Psoas muscle (tissue), 8 donors: ENCODE results near the gene ATP6V1C2. TPM values are rescaled to one million over a fixed set of nuclear protein-coding genes. Genes with fewer than 3 reads are reported as not detected.

Experiments used
- ATAC-seq, 4 donors: fragments of 200-7000 bp; cut with Tn5 transposase; one replicate each; pipeline ENCODE4 v1.9.1; 2020; ENCODE audit warnings: moderate library complexity in 3 of 4, mild to moderate bottlenecking in 2 of 4
- DNase-seq, 2 donors: peaks; one replicate each; pipeline ENCODE4 v3.0.0-alpha.2; 2020
- H3K27ac ChIP-seq: fragments of 200-600 bp; one replicate; pipeline ENCODE4 v1.8.0; 2022
- H3K27me3 ChIP-seq, 3 donors: fragments of 200-600 bp in 1 of 3; one replicate each; pipeline versions ENCODE4 v1.6.1 to v1.8.0; 2013 to 2022; ENCODE audit warnings: low read length in 2 of 3, mild to moderate bottlenecking in 2 of 3, moderate library complexity in 1 of 3; ENCODE audit not compliant: insufficient read depth in 3 of 3
- H3K36me3 ChIP-seq, 2 donors: fragments of 200-600 bp in 1 of 2; one replicate each; pipeline versions ENCODE4 v1.6.1 to v1.8.0; 2013 to 2022; ENCODE audit warnings: low read depth in 1 of 2, mild to moderate bottlenecking in 1 of 2, moderate library complexity in 1 of 2; ENCODE audit not compliant: insufficient read depth in 1 of 2
- H3K4me1 ChIP-seq: fragments of 200-600 bp; one replicate; pipeline ENCODE4 v1.8.0; 2022
- H3K4me3 ChIP-seq: fragments of 200-600 bp; one replicate; pipeline ENCODE4 v1.8.0; 2022; ENCODE audit warnings: mild to moderate bottlenecking
- H3K9me3 ChIP-seq: fragments of 200-600 bp; one replicate; pipeline ENCODE4 v1.8.0; 2022
- CTCF ChIP-seq: fragments of 200-600 bp; IDR thresholded peaks from one replicate; pipeline ENCODE4 v1.8.0; 2022; ENCODE audit warnings: antibody characterized with exemption
- WGBS, 3 donors: extraction: QIAGEN DNeasy Blood & Tissue Kit; methylation state at CpG; one replicate each; pipeline versions ENCODE4 v1.1.6 to v1.1.7; 2013; 5-methylcytosine and 5-hydroxymethylcytosine counted together
- intact Hi-C, 2 donors: fragments of 100-400 bp; cut with DNase I; formaldehyde crosslinking; loops; one replicate each; pipeline versions ENCODE4 v1.11.0 to v1.14.2; 2022
- polyA plus RNA-seq, 3 donors: library from polyadenylated mRNA; stranded (reverse); fragments of 200-250 nt; gene quantifications; one replicate each; pipeline ENCODE4 v1.2.3, GENCODE V29; 2013
- total RNA-seq, 4 donors: library from RNA; stranded (reverse); fragmentation: NEBNext Ultra II Directional in 2 of 4; extraction: Animal tissue kit (Norgen Biotek cat#: 25700) in 2 of 4; gene quantifications; one replicate each; pipeline versions ENCODE4 v1.2.1 to v1.2.4, GENCODE V29; 2021 to 2023
- donor health status: healthy with polysubstance abuse.
- donor health status: DM: no; HTN: no; CAD: no; lungs with moderate emphysema.
- donor health status: Bipolar disorder and iron deficiency.
- donor health status: healthy.
- donor health status: DM: yes; HTN: yes; CAD: no.
- donor health status: DM: no; HTN: no; CAD: no.
- donor health status: DM: no; HTN: no; CAD: no.
- donor health status: DM: yes; HTN: yes; CAD: no.

The ATP6V1C2 gene
- total and polyA plus RNA-seq, 7 donors, result 0.11 to 0.70 (median 0.25) TPM

- H3K4me1 ChIP-seq, result peaks cover 6% of the 10 kb centered on the region
- WGBS, 3 donors, result 53 to 66% (median 63%) methylated on average over 7 of the region's 7 CpGs
These were observed 1.1 kb upstream of the ATP6V1C2 start for GRCh38 chr2:10720306-10720705.

GRCh38 chr2:10720947-10721395 is 459 bp upstream of the ATP6V1C2 start:
- 5 to 7% (median 5%) methylated on average over 29 to 39 of the region's 39 CpGs for WGBS, 3 donors
- intact Hi-C loops, result no loop called here
- Histone ChIP-seq H3K36me3 (no peaks in the 10 kb centered on the region), H3K27me3 (peaks cover 0 to 64% (median 14%) of the 10 kb centered on the region in 3 donors), H3K4me1 (peaks cover 6% of the 10 kb centered on the region), H3K9me3 (no peaks in the 10 kb centered on the region), H3K4me3 (peak overlapping the region; percentile 59), H3K27ac (no peak overlapping the region)
- DNase-seq (no peak), ATAC-seq (no peak)
- TF ChIP-seq CTCF, result no peak

More at GRCh38 chr2:10720306-10720705, 1.1 kb upstream of the ATP6V1C2 start:
- Histone ChIP-seq H3K27ac (no peak overlapping the region), H3K27me3 (peaks cover 0 to 57% (median 12%) of the 10 kb centered on the region in 3 donors), H3K36me3 (no peaks in the 10 kb centered on the region), H3K4me3 (no peak overlapping the region), H3K9me3 (no peaks in the 10 kb centered on the region)
- ATAC-seq, result no peak
- TF ChIP-seq CTCF, result no peak
- DNase-seq, result no peak
- intact Hi-C loops, result no loop called here

GRCh38 chr2:10722252-10722825 is 909 bp downstream of the ATP6V1C2 start:
- no peak for DNase-seq
- peak overlapping the region; percentile 59 for H3K4me3 ChIP-seq
- intact Hi-C loops, result no loop called here
- TF ChIP-seq CTCF, result no peak
- no peaks in the 10 kb centered on the region for H3K36me3 ChIP-seq
- ATAC-seq, result no peak
- H3K27me3 ChIP-seq, result peaks cover 0 to 73% (median 14%) of the 10 kb centered on the region in 3 donors
- H3K27ac ChIP-seq, result no peak overlapping the region
- H3K9me3 ChIP-seq, result no peaks in the 10 kb centered on the region
- WGBS, 3 donors, result 15 to 16% (median 15%) methylated on average over 7 of the region's 7 CpGs
- peaks cover 6% of the 10 kb centered on the region for H3K4me1 ChIP-seq

GRCh38 chr2:10732924-10733565 is 11.6 kb downstream of the ATP6V1C2 start:
- H3K27ac ChIP-seq, result no peak overlapping the region
- DNase-seq (no peak), ATAC-seq (no peak)
- no peaks in the 10 kb centered on the region for H3K4me1 ChIP-seq
- no peaks in the 10 kb centered on the region for H3K9me3 ChIP-seq
- H3K4me3 ChIP-seq, result no peak overlapping the region
- no peaks in the 10 kb centered on the region for H3K36me3 ChIP-seq
- peaks cover 0 to 4% (median 0%) of the 10 kb centered on the region in 3 donors for H3K27me3 ChIP-seq
- TF ChIP-seq CTCF, result no peak
- WGBS, 3 donors, result 37 to 41% (median 39%) methylated on average over 9 of the region's 9 CpGs
- intact Hi-C loops, result no loop called here
